Retinal pigment epithelial cell (primary cell): ENCODE data around the gene CFDP1.

Source experiments
- DNase-seq: peaks from one replicate; pipeline ENCODE4 v3.0.0-alpha.2; 2010; ENCODE audit warnings: low read depth
- H3K4me3 ChIP-seq: 2 replicates; pipeline ENCODE4 v1.5.1; 2011; ENCODE audit warnings: mild to moderate bottlenecking, low read length, control low read depth, moderate library complexity
- CTCF ChIP-seq: conservative IDR thresholded peaks from 2 replicates; pipeline ENCODE4 v1.5.1; 2011; ENCODE audit warnings: low read depth, low read length, control low read depth, inconsistent platforms

CFDP1 gene

DNA sequence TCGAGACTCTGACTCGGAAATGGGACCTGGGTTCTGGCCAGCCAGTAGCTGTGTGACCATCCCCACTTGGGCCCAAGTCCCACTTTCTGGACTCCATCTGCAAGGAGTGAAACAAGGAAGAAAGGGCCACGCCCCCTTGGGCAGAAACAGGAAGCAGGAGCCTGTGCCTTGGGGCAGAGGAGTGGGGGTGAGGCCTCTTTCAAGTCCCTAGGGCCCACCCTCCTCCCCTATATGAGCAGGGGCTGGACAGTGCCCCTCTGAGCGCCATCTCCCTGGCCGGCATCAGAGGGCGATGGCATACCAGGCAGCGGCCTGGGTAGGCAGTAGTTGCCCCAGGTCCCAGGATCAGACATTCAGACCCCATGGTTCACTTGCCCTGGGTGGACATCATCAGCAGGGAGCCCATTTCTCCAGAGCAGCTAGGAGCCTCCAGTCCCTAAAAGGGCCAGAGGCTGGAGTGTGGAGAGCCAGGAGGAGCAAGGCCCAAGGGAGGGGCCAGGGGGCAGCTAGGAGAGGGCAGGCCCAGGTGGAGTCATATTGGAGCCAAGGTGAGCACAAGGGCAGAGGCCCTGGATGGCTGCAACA, 189.0 kb downstream of the CFDP1 start:
- H3K4me3 ChIP-seq = no peak overlapping the region
- no peak for TF ChIP-seq CTCF
- DNase-seq = no peak
